WTC11 (cell line): ENCODE data around the gene ADARB2.

ENCODE experiments used
- CTCF ChIP-seq: fragments of 200-600 bp; IDR thresholded peaks from 2 replicates; pipeline ENCODE4 v1.8.0; 2022; ENCODE audit warnings: antibody characterized with exemption
- NR3C1 ChIP-seq: sonication (generic); formaldehyde crosslinking; conservative IDR thresholded peaks from 2 replicates; pipeline ENCODE4 v1.8.1; 2023; ENCODE audit warnings: low read depth, mild to moderate bottlenecking, missing genetic modification reagents
- USF1 ChIP-seq: sonication (generic); formaldehyde crosslinking; IDR thresholded peaks from 2 replicates; pipeline ENCODE4 v1.8.0; 2022; ENCODE audit warnings: mild to moderate bottlenecking, missing genetic modification reagents
- USF2 ChIP-seq: sonication (generic); formaldehyde crosslinking; IDR thresholded peaks from 2 replicates; pipeline ENCODE4 v1.8.1; 2023; ENCODE audit warnings: mild to moderate bottlenecking, missing genetic modification reagents, moderate library complexity
- ZNF263 ChIP-seq: sonication (generic); formaldehyde crosslinking; IDR thresholded peaks from 2 replicates; pipeline ENCODE4 v1.8.1; 2022; ENCODE audit warnings: low read depth, mild to moderate bottlenecking, moderate library complexity, missing genetic modification reagents

GRCh38 chr10:1344846-1345245 is 392.5 kb downstream of the ADARB2 start:
- no peak for TF ChIP-seq CTCF
- TF ChIP-seq USF1 = no peak
- no peak for TF ChIP-seq USF2 (CRISPR knock-in tag)
- TF ChIP-seq ZNF263 = no peak
- no peak for TF ChIP-seq NR3C1 (CRISPR knock-in tag)
